Measurements from ENCODE around the gene FBXW8. TPM values are rescaled to one million over a fixed set of nuclear protein-coding genes. Genes with fewer than 3 reads are reported as not detected.

FBXW8 gene
- total RNA-seq, 4 donors from 2014 or later, result 7.4 to 15.4 (median 10.2) TPM

DNA sequence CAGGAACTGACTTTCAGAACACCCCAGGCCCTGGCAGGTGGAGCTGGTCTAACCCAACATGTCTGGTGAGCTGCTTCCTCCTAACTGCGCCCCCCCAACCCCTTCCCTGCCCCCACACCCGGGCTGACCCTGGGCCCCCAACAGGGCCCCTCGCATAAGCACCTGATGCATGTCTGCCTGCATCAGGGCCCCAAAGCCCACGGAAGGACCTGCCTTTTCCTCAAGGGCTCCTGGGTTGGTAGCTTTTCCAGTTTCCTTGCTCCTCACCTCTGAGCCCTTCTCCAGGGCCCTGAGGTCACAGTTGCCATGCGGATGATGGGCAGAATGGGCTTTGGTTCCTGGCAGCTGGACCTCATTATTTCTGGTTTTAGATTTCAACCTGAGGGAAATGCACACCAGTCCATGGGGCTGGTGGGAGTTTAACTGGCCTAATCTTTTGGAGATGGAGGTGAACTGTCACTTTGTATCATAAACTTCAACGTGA, 170.0 kb downstream of the FBXW8 start:
- H3K4me3 ChIP-seq, result no peak overlapping the region
- WGBS, 2 donors, result 44 to 73% methylated on average over 2 to 5 of the region's 6 CpGs
- intact Hi-C loops (cut with DNase I), result no loop called here
- peaks cover 0 to 6% (median 0%) of the 10 kb centered on the region in 3 donors for H3K4me1 ChIP-seq
- H3K9me3 ChIP-seq, result no peaks in the 10 kb centered on the region
- H3K27me3 ChIP-seq, result peaks cover 0 to 12% (median 0%) of the 10 kb centered on the region in 4 donors
- H3K27ac ChIP-seq, result no peak overlapping the region
- TF ChIP-seq, protein P1, sequence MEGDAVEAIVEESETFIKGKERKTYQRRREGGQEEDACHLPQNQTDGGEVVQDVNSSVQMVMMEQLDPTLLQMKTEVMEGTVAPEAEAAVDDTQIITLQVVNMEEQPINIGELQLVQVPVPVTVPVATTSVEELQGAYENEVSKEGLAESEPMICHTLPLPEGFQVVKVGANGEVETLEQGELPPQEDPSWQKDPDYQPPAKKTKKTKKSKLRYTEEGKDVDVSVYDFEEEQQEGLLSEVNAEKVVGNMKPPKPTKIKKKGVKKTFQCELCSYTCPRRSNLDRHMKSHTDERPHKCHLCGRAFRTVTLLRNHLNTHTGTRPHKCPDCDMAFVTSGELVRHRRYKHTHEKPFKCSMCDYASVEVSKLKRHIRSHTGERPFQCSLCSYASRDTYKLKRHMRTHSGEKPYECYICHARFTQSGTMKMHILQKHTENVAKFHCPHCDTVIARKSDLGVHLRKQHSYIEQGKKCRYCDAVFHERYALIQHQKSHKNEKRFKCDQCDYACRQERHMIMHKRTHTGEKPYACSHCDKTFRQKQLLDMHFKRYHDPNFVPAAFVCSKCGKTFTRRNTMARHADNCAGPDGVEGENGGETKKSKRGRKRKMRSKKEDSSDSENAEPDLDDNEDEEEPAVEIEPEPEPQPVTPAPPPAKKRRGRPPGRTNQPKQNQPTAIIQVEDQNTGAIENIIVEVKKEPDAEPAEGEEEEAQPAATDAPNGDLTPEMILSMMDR (IDR thresholded peaks at IDR 0.05), result no peak
- TF ChIP-seq POLR2A (IDR thresholded peaks at IDR 0.05), result no peak
- no peaks in the 10 kb centered on the region for H3K36me3 ChIP-seq
- DNase-seq, result no peak

Other genes with a start within 250 kb of the FBXW8 start
- gene SPRING1, start 172.9 kb upstream of the FBXW8 start, total RNA-seq, result 10 to 100 TPM; 14.6 to 25.5 (median 19.1) TPM
- gene RNFT2, start 172.6 kb upstream of the FBXW8 start, total RNA-seq, result under 1 TPM in 2 of 4 donors, not detected in 2; 0.26 to 0.38 TPM
- under 1 TPM; 0.19 to 1.00 (median 0.25) TPM for gene HRK, start 29.5 kb upstream of the FBXW8 start, total RNA-seq
- gene TESC, start 188.5 kb downstream of the FBXW8 start, total RNA-seq, result 1 to 10 TPM in 2 of 4 donors, under 1 TPM in 2; 0.83 to 4.8 (median 2.5) TPM

Measured in esophagus squamous epithelium (tissue), 5 donors.